ENCODE measurements around the gene MED14.
A peak's percentile ranks its signal among the peaks of the same experiment; 100 is the strongest.

Gene MED14

GRCh38 chrX:40729598-40730584 lies 5.5 kb downstream of the MED14 start:
- DNase-seq, result no peak

GRCh38 chrX:40727581-40728252 lies 7.6 kb downstream of the MED14 start:
- DNase-seq, result no peak

- DNase-seq, result no peak
Observed at GRCh38 chrX:40727093-40727492, 8.2 kb downstream of the MED14 start.

- no peak for DNase-seq
Observed at GRCh38 chrX:40722930-40723329, 12.4 kb downstream of the MED14 start.

GRCh38 chrX:40721489-40722106 lies 13.7 kb downstream of the MED14 start:
- peak; percentile 52 for DNase-seq

- DNase-seq, result no peak
Observed at GRCh38 chrX:40720792-40721191, 14.6 kb downstream of the MED14 start.

GRCh38 chrX:40720339-40720738 lies 15.0 kb downstream of the MED14 start:
- DNase-seq, result no peak

GRCh38 chrX:40719731-40720130 lies 15.6 kb downstream of the MED14 start:
- no peak for DNase-seq

GRCh38 chrX:40719218-40719617 lies 16.1 kb downstream of the MED14 start:
- no peak for DNase-seq

GRCh38 chrX:40709395-40709794 lies 25.9 kb downstream of the MED14 start:
- no peak for DNase-seq

- DNase-seq, result no peak
Observed at GRCh38 chrX:40705658-40706312, 29.6 kb downstream of the MED14 start.

- DNase-seq, result no peak
Observed at GRCh38 chrX:40700640-40701342, 34.6 kb downstream of the MED14 start.

GRCh38 chrX:40698851-40699250 lies 36.5 kb downstream of the MED14 start:
- no peak for DNase-seq

- no peak for DNase-seq
Observed at GRCh38 chrX:40694802-40695201, 40.5 kb downstream of the MED14 start.

GRCh38 chrX:40688929-40689328 lies 46.4 kb downstream of the MED14 start:
- DNase-seq, result no peak

GRCh38 chrX:40687169-40687568 lies 48.2 kb downstream of the MED14 start:
- no peak for DNase-seq

- DNase-seq, result no peak
Observed at GRCh38 chrX:40685362-40685918, 49.9 kb downstream of the MED14 start.

- no peak for DNase-seq
Observed at GRCh38 chrX:40684092-40684491, 51.2 kb downstream of the MED14 start.

- DNase-seq, result no peak
Observed at GRCh38 chrX:40683245-40683644, 52.1 kb downstream of the MED14 start.

GRCh38 chrX:40671126-40671525 lies 64.2 kb downstream of the MED14 start:
- peak; percentile 63 for DNase-seq

GRCh38 chrX:40663880-40664630 lies 71.3 kb downstream of the MED14 start:
- peak; percentile 90 for DNase-seq
